A549 (cell line): Measurements from ENCODE around the gene HDDC2. TPM values are rescaled to one million over a fixed set of nuclear protein-coding genes. Genes with fewer than 3 reads are reported as not detected.

Source experiments
- ATAC-seq, 2 experiments: fragments of 200-7000 bp in 1 of 2; fragments of >200 bp in 1 of 2; cut with Nextera tagmentation in 1 of 2; cut with Tn5 transposase in 1 of 2; 3 replicates each; pipeline versions ENCODE4 v1.8.0 to v1.9.1; 2018 to 2020; ENCODE audit warnings: mild to moderate bottlenecking in 1 of 2, moderate library complexity in 1 of 2
- CTCF ChIA-PET: fragments of 300-600 bp; sonication (Branson Sonifier 250); formaldehyde crosslinking; extraction: SDS; loops from one replicate; lab custom pipeline; 2021; ENCODE audit warnings: antibody characterized with exemption, inconsistent platforms; lab: Yijun Ruan, JAX
- POLR2A ChIA-PET: fragments of 350-600 bp; formaldehyde crosslinking; extraction: SDS; loops from one replicate; lab custom pipeline; 2021; ENCODE audit warnings: antibody characterized with exemption, inconsistent platforms; lab: Yijun Ruan, JAX
- DNase-seq, 2 experiments: peaks; one replicate each; pipeline versions ENCODE4 v3.0.0 to v3.0.0-alpha.2; 2011 to 2016; ENCODE audit warnings: low read depth in 1 of 2, low spot score in 1 of 2
- FAIRE-seq: peaks from 2 replicates; lab custom pipeline; 2011; peaks lifted over from hg19 to GRCh38; lab: Jason Lieb, UNC
- H3K27ac ChIP-seq, 2 experiments: fragments of >200 bp; sonication (Bioruptor Twin); formaldehyde crosslinking; 3 replicates each; pipeline ENCODE4 v1.5.1; 2016 to 2017
- H3K4me1 ChIP-seq: fragments of >200 bp; sonication (Bioruptor Twin); formaldehyde crosslinking; 3 replicates; pipeline ENCODE4 v1.6.1; 2016
- H3K4me2 ChIP-seq: fragments of >200 bp; sonication (Bioruptor Twin); formaldehyde crosslinking; 3 replicates; pipeline ENCODE4 v1.6.1; 2016
- H3K4me3 ChIP-seq: fragments of >200 bp; sonication (Bioruptor Twin); formaldehyde crosslinking; 3 replicates; pipeline ENCODE4 v1.5.1; 2016
- H3K9me3 ChIP-seq: fragments of >200 bp; sonication (Bioruptor Twin); formaldehyde crosslinking; 3 replicates; pipeline ENCODE4 v1.6.1; 2016
- BHLHE40 ChIP-seq: IDR thresholded peaks from 2 replicates; pipeline ENCODE4 v1.6.1; 2012; ENCODE audit warnings: low read depth, low read length, inconsistent platforms
- CBX2 ChIP-seq: fragments of 200-600 bp; sonication (generic); IDR thresholded peaks from 2 replicates; pipeline ENCODE4 v1.6.1; 2016; ENCODE audit warnings: low read depth, mild to moderate bottlenecking, borderline replicate concordance
- CBX8 ChIP-seq: fragments of 200-600 bp; sonication (generic); IDR thresholded peaks from 2 replicates; pipeline ENCODE4 v1.6.1; 2016
- HDAC2 ChIP-seq: fragments of 200-600 bp; sonication (generic); IDR thresholded peaks from 2 replicates; pipeline ENCODE4 v1.6.1; 2016
- HOXB13 ChIP-seq: fragments of 250-450 bp; sonication (Bioruptor Pico); IDR thresholded peaks from 2 replicates; pipeline ENCODE4 v1.5.0; 2020; ENCODE audit warnings: low read depth, mild to moderate bottlenecking, moderate library complexity
- MAFK ChIP-seq: fragments of 450-650 bp; IDR thresholded peaks from 2 replicates; pipeline ENCODE4 v1.6.1; 2014; ENCODE audit not compliant: partially characterized antibody
- MYC ChIP-seq: IDR thresholded peaks from 2 replicates; pipeline ENCODE4 v1.6.1; 2012; ENCODE audit warnings: mild to moderate bottlenecking, inconsistent platforms, low read length, improper control_type of control experiment, borderline replicate concordance
- PHF8 ChIP-seq: fragments of 200-600 bp; sonication (generic); IDR thresholded peaks from 2 replicates; pipeline ENCODE4 v1.6.1; 2016; ENCODE audit warnings: low read depth, mild to moderate bottlenecking, antibody characterized with exemption, moderate library complexity, borderline replicate concordance
- RAD21 ChIP-seq, 2 experiments: fragments of >200 bp in 1 of 2; sonication (Bioruptor Twin) in 1 of 2; formaldehyde crosslinking in 1 of 2; IDR thresholded peaks in 1 of 2; conservative IDR thresholded peaks in 1 of 2; 2 replicates in 1 of 2; 3 replicates in 1 of 2; pipeline ENCODE4 v1.6.1; 2012 to 2018; ENCODE audit warnings: inconsistent platforms in 1 of 2
- RFX5 ChIP-seq: fragments of 450-650 bp; IDR thresholded peaks from 2 replicates; pipeline ENCODE4 v1.7.1; 2014; ENCODE audit warnings: antibody characterized with exemption, mild to moderate bottlenecking, moderate library complexity
- RNF2 ChIP-seq: fragments of 200-600 bp; sonication (generic); IDR thresholded peaks from 2 replicates; pipeline ENCODE4 v1.6.1; 2016; ENCODE audit warnings: low read depth, mild to moderate bottlenecking, antibody characterized with exemption, moderate library complexity, borderline replicate concordance
- SREBF2 ChIP-seq: fragments of 450-650 bp; IDR thresholded peaks from 2 replicates; pipeline ENCODE4 v1.6.1; 2014; ENCODE audit warnings: mild to moderate bottlenecking, moderate library complexity
- TP53 ChIP-seq: fragments of 250-450 bp; sonication (Bioruptor Pico); IDR thresholded peaks from 2 replicates; pipeline ENCODE4 v1.5.0; 2021; ENCODE audit warnings: mild to moderate bottlenecking, moderate library complexity
- ZNF302 ChIP-seq: fragments of 250-450 bp; sonication (Bioruptor Pico); IDR thresholded peaks from 2 replicates; pipeline ENCODE4 v1.9.0; 2021; ENCODE audit warnings: inconsistent platforms, mild to moderate bottlenecking, moderate library complexity
- ZSCAN20 ChIP-seq: fragments of 250-450 bp; sonication (Bioruptor Pico); IDR thresholded peaks from 2 replicates; pipeline ENCODE4 v1.8.0; 2022; ENCODE audit warnings: mild to moderate bottlenecking, moderate library complexity
- WGBS: methylation state at CpG from one replicate; pipeline ENCODE4 v1.1.6; 2017; ENCODE audit errors: missing lambda C conversion rate; 5-methylcytosine and 5-hydroxymethylcytosine counted together
- polyA plus RNA-seq, 4 experiments: library from polyadenylated mRNA; depleted of rRNA in 3 of 4; stranded (reverse); fragments of >200 nt; fragmentation: RNase III in 1 of 4; extraction: RNeasy Plus Mini Kit Qiagen cat#74134 plus additional on column Dnase treatment in 1 of 4; gene quantifications; 2 replicates in 3 of 4; 3 replicates in 1 of 4; pipeline ENCODE4 v1.2.3, GENCODE V29; 2011 to 2017
- TF ChIP-seq, protein P1 (sequence below): fragments of >200 bp; sonication (Bioruptor Twin); formaldehyde crosslinking; IDR thresholded peaks from 3 replicates; pipeline ENCODE4 v1.5.1; 2016
- TF ChIP-seq, protein P2 (sequence below): IDR thresholded peaks from 2 replicates; pipeline ENCODE4 v1.6.1; 2012
- TF ChIP-seq, protein P3 (sequence below): fragments of 200-600 bp; sonication (generic); IDR thresholded peaks from 2 replicates; pipeline ENCODE4 v1.6.1; 2016; ENCODE audit warnings: antibody characterized with exemption, mild to moderate bottlenecking, moderate library complexity
- TF ChIP-seq, protein P4 (sequence below): fragments of 150-350 bp; IDR thresholded peaks from 2 replicates; pipeline ENCODE4 v1.6.1; 2014; ENCODE audit warnings: low read depth, mild to moderate bottlenecking, low read length
- TF ChIP-seq, protein P5 (sequence below): fragments of 250-450 bp; sonication (Bioruptor Pico); IDR thresholded peaks from 2 replicates; pipeline ENCODE4 v1.5.0; 2020; ENCODE audit warnings: low read depth, mild to moderate bottlenecking, moderate library complexity

Gene HDDC2
- polyA plus RNA-seq, 2 of the 4 experiments (the other 2 are of a cell fraction), result 107 to 216 TPM

DNA sequence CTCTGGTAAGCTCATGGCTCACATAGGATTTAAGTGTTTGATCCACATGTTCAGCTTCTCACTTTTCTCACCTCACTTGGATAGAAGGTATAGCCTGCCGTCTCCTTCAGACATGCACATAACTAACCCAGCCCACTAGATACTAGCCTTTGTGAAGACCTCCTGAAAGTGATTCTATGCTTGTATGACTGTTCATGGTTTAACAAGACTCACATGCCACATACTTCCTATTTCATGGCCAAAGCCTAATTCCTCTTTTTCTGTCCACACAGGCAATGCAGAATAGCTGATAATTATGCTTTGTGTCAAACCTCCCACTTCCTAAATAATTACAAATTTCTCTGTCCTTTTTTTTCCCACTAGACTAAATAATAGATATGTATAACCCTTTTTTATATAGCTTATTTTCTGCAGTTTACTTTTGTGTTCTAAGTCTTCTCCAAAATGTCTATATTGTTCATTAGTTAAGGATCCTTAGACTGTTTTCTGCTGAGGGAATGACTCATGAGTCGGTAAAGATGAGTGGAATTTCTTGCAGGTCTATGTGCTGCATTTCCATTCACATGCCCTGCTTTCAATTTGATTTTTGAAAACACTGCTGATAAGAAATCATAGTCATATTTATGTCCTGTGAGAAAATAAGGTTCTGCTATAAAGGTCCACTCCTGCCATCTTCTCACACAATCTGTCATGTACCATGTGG lies 43.0 kb downstream of the HDDC2 start:
- TF ChIP-seq MYC, result no peak
- TF ChIP-seq PHF8, result no peak
- TF ChIP-seq ZNF302 (CRISPR knock-in tag), result no peak
- no peak for TF ChIP-seq MAFK
- TF ChIP-seq, protein P1, sequence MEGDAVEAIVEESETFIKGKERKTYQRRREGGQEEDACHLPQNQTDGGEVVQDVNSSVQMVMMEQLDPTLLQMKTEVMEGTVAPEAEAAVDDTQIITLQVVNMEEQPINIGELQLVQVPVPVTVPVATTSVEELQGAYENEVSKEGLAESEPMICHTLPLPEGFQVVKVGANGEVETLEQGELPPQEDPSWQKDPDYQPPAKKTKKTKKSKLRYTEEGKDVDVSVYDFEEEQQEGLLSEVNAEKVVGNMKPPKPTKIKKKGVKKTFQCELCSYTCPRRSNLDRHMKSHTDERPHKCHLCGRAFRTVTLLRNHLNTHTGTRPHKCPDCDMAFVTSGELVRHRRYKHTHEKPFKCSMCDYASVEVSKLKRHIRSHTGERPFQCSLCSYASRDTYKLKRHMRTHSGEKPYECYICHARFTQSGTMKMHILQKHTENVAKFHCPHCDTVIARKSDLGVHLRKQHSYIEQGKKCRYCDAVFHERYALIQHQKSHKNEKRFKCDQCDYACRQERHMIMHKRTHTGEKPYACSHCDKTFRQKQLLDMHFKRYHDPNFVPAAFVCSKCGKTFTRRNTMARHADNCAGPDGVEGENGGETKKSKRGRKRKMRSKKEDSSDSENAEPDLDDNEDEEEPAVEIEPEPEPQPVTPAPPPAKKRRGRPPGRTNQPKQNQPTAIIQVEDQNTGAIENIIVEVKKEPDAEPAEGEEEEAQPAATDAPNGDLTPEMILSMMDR, result no peak
- TF ChIP-seq TP53 (CRISPR knock-in tag), result no peak
- TF ChIP-seq RFX5, result no peak
- TF ChIP-seq CBX2, result no peak
- no peak for TF ChIP-seq RAD21 (conservative IDR thresholded peaks at IDR 0.05 in 1 of 2, IDR thresholded peaks at IDR 0.05 in 1 of 2)
- TF ChIP-seq, protein P2, sequence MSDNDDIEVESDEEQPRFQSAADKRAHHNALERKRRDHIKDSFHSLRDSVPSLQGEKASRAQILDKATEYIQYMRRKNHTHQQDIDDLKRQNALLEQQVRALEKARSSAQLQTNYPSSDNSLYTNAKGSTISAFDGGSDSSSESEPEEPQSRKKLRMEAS, result no peak
- no peak for TF ChIP-seq HDAC2
- TF ChIP-seq HOXB13, result no peak
- TF ChIP-seq, protein P3, sequence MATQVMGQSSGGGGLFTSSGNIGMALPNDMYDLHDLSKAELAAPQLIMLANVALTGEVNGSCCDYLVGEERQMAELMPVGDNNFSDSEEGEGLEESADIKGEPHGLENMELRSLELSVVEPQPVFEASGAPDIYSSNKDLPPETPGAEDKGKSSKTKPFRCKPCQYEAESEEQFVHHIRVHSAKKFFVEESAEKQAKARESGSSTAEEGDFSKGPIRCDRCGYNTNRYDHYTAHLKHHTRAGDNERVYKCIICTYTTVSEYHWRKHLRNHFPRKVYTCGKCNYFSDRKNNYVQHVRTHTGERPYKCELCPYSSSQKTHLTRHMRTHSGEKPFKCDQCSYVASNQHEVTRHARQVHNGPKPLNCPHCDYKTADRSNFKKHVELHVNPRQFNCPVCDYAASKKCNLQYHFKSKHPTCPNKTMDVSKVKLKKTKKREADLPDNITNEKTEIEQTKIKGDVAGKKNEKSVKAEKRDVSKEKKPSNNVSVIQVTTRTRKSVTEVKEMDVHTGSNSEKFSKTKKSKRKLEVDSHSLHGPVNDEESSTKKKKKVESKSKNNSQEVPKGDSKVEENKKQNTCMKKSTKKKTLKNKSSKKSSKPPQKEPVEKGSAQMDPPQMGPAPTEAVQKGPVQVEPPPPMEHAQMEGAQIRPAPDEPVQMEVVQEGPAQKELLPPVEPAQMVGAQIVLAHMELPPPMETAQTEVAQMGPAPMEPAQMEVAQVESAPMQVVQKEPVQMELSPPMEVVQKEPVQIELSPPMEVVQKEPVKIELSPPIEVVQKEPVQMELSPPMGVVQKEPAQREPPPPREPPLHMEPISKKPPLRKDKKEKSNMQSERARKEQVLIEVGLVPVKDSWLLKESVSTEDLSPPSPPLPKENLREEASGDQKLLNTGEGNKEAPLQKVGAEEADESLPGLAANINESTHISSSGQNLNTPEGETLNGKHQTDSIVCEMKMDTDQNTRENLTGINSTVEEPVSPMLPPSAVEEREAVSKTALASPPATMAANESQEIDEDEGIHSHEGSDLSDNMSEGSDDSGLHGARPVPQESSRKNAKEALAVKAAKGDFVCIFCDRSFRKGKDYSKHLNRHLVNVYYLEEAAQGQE, result no peak
- TF ChIP-seq, protein P4, sequence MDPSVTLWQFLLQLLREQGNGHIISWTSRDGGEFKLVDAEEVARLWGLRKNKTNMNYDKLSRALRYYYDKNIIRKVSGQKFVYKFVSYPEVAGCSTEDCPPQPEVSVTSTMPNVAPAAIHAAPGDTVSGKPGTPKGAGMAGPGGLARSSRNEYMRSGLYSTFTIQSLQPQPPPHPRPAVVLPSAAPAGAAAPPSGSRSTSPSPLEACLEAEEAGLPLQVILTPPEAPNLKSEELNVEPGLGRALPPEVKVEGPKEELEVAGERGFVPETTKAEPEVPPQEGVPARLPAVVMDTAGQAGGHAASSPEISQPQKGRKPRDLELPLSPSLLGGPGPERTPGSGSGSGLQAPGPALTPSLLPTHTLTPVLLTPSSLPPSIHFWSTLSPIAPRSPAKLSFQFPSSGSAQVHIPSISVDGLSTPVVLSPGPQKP, result no peak
- no peak for TF ChIP-seq BHLHE40
- TF ChIP-seq RNF2, result no peak
- no peak for TF ChIP-seq ZSCAN20 (CRISPR knock-in tag)
- TF ChIP-seq CBX8, result no peak
- no peak for TF ChIP-seq SREBF2
- TF ChIP-seq, protein P5, sequence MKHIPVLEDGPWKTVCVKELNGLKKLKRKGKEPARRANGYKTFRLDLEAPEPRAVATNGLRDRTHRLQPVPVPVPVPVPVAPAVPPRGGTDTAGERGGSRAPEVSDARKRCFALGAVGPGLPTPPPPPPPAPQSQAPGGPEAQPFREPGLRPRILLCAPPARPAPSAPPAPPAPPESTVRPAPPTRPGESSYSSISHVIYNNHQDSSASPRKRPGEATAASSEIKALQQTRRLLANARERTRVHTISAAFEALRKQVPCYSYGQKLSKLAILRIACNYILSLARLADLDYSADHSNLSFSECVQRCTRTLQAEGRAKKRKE (CRISPR knock-in tag), result no peak
- FAIRE-seq, result no peak
- Histone ChIP-seq H3K9me3 (no peaks in the 10 kb centered on the region), H3K4me3 (no peak overlapping the region), H3K27ac (no peak overlapping the region), H3K4me1 (0 out of 3 replicates have a peak, but pooled peaks cover 7% of the 10 kb centered on the region), H3K4me2 (no peak overlapping the region)
- WGBS, result 87% methylated on average over 2 of the region's 2 CpGs
- ChIA-PET POLR2A (no interaction called here), CTCF (interaction anchor here (1.0 to 1.5 kb wide), 2 partner anchors 9 to 1544 kb away, joined by 3 to 4 read pairs; no protein-coding TSS in a partner anchor)
- ATAC-seq, result no peak
- DNase-seq, result no peak
